Panc1 (cell line): ENCODE measurements around the gene LMOD1. TPM values are rescaled to one million over a fixed set of nuclear protein-coding genes. Genes with fewer than 3 reads are reported as not detected.

ENCODE experiments used
- ATAC-seq: fragments of 200-7000 bp; cut with Tn5 transposase; 2 replicates; pipeline ENCODE4 v1.9.1; 2020; ENCODE audit warnings: mild to moderate bottlenecking, moderate library complexity
- BruUV-seq: library from RNA; stranded (reverse); fragments of 400-500 nt; replicated peaks from 2 replicates; lab custom pipeline; 2021; lab: Mats Ljungman, UMichigan
- CTCF ChIA-PET: fragments of 300-600 bp; sonication (Branson Sonifier 250); formaldehyde crosslinking; loops from one replicate; lab custom pipeline; 2022; ENCODE audit warnings: antibody characterized with exemption; lab: Charles Lee
- POLR2A ChIA-PET: fragments of 300-600 bp; sonication (Branson Sonifier 250); formaldehyde crosslinking; loops from one replicate; lab custom pipeline; 2022; ENCODE audit warnings: antibody characterized with exemption; lab: Charles Lee
- DNase-seq: peaks from one replicate; pipeline ENCODE4 v3.0.0-alpha.2; 2010; ENCODE audit warnings: low read depth, low spot score
- H3K27ac ChIP-seq: 2 replicates; pipeline ENCODE4 v1.5.1; 2011; ENCODE audit warnings: mild to moderate bottlenecking, low read length, inconsistent platforms
- H3K27me3 ChIP-seq: fragments of 200-500 bp; sonication (Bioruptor generic); 2 replicates; pipeline ENCODE4 v1.6.0; 2014; ENCODE audit warnings: low read length, inconsistent platforms; ENCODE audit not compliant: control insufficient read depth, insufficient read depth
- H3K36me3 ChIP-seq: fragments of 200-500 bp; sonication (Bioruptor generic); 2 replicates; pipeline ENCODE4 v1.5.1; 2014; ENCODE audit warnings: inconsistent platforms, mild to moderate bottlenecking, low read length, moderate library complexity; ENCODE audit not compliant: control insufficient read depth, insufficient read depth
- H3K4me1 ChIP-seq: 2 replicates; pipeline ENCODE4 v1.5.1; 2011; ENCODE audit warnings: inconsistent platforms, mild to moderate bottlenecking, low read length, moderate library complexity; ENCODE audit not compliant: control insufficient read depth, insufficient read depth
- H3K4me3 ChIP-seq, 2 experiments: 2 replicates each; pipeline ENCODE4 v1.5.1; 2011 to 2012; ENCODE audit warnings: low read depth in 2 of 2, low read length in 2 of 2, mild to moderate bottlenecking in 2 of 2, inconsistent platforms in 1 of 2, moderate library complexity in 1 of 2
- H3K9me3 ChIP-seq: fragments of 200-500 bp; sonication (Bioruptor generic); 2 replicates; pipeline ENCODE4 v1.5.1; 2014; ENCODE audit warnings: low read depth, mild to moderate bottlenecking, inconsistent platforms, low read length, moderate library complexity; ENCODE audit not compliant: control insufficient read depth, insufficient read depth
- CTCF ChIP-seq: fragments of 450-650 bp; IDR thresholded peaks from 2 replicates; pipeline ENCODE4 v1.5.1; 2017; ENCODE audit warnings: mild to moderate bottlenecking
- POLR2AphosphoS5 ChIP-seq: IDR thresholded peaks from 2 replicates; pipeline ENCODE4 v1.6.1; 2012; ENCODE audit warnings: mild to moderate bottlenecking, low read depth, low read length, moderate library complexity
- REST ChIP-seq, 2 experiments: IDR thresholded peaks; 2 replicates each; pipeline ENCODE4 v1.6.1; 2011 to 2012; ENCODE audit warnings: low read depth in 2 of 2, control low read depth in 1 of 2, low read length in 1 of 2, mild to moderate bottlenecking in 1 of 2, moderate library complexity in 1 of 2; ENCODE audit not compliant: insufficient read depth in 1 of 2
- SIN3A ChIP-seq: IDR thresholded peaks from 2 replicates; pipeline ENCODE4 v1.6.1; 2012; ENCODE audit warnings: low read depth, mild to moderate bottlenecking, low read length, moderate library complexity, borderline replicate concordance; ENCODE audit not compliant: insufficient read depth
- TCF7L2 ChIP-seq: IDR thresholded peaks from 2 replicates; pipeline ENCODE4 v1.6.1; 2011; ENCODE audit warnings: mild to moderate bottlenecking, low read depth, low read length, inconsistent platforms
- in situ Hi-C: cut with HindIII; loops from 2 replicates; pipeline ENCODE4 v1.10.0; 2016; ENCODE audit warnings: low sequenced_read_pairs, low pct_unique_long_range_greater_than_20kb
- intact Hi-C: fragments of 100-400 bp; cut with micrococcal nuclease; formaldehyde crosslinking; loops from one replicate; pipeline ENCODE4 v1.10.0; 2022; ENCODE audit not compliant: unreplicated experiment
- total RNA-seq: library from RNA; stranded (reverse); gene quantifications from one replicate; pipeline ENCODE4 v1.2.1, GENCODE V29; 2021; ENCODE audit not compliant: unreplicated experiment

The LMOD1 gene
- total RNA-seq, 1 experiment from 2014 or later = 0.13 TPM

GRCh38 chr1:201937624-201938213 lies 8.6 kb downstream of the LMOD1 start:
- DNase-seq = no peak
- ChIA-PET POLR2A (interaction anchor here (0.7 kb wide), 1 partner anchor 13 kb away, joined by 4 read pairs; no protein-coding TSS in a partner anchor), CTCF (interaction anchor here (0.7 kb wide), 1 partner anchor 184 kb away, joined by 3 read pairs; no protein-coding TSS in a partner anchor)

GRCh38 chr1:201933840-201934430 lies 12.4 kb downstream of the LMOD1 start:
- Histone ChIP-seq H3K9me3 (no peaks in the 10 kb centered on the region), H3K4me3 (no peak overlapping the region), H3K27ac (no peak overlapping the region), H3K36me3 (no peaks in the 10 kb centered on the region), H3K27me3 (peaks cover 6% of the 10 kb centered on the region), H3K4me1 (no peaks in the 10 kb centered on the region)
- POLR2A ChIA-PET = interaction anchor here (0.6 kb wide), 1 partner anchor 24 kb away, joined by 5 read pairs; no protein-coding TSS in a partner anchor
- intact Hi-C loops = no loop called here
- in situ Hi-C loops = no loop called here
- BruUV-seq = no TSS peak
- CTCF ChIA-PET = no interaction called here
- ATAC-seq (no peak), DNase-seq (no peak)
- TF ChIP-seq POLR2AphosphoS5 (no peak), TCF7L2 (no peak), SIN3A (no peak), CTCF (no peak)

More at GRCh38 chr1:201937624-201938213, 8.6 kb downstream of the LMOD1 start:
- Histone ChIP-seq H3K4me3 (no peak overlapping the region), H3K9me3 (no peaks in the 10 kb centered on the region), H3K27ac (no peak overlapping the region), H3K36me3 (no peaks in the 10 kb centered on the region), H3K27me3 (peaks cover 2% of the 10 kb centered on the region; the same call in 1 of the 2 replicates), H3K4me1 (no peaks in the 10 kb centered on the region)
- ATAC-seq = no peak
- TF ChIP-seq SIN3A = no peak
- TF ChIP-seq POLR2AphosphoS5 = no peak
- TF ChIP-seq TCF7L2 = no peak
- TF ChIP-seq CTCF = no peak
- TF ChIP-seq REST (IDR thresholded peaks at IDR 0.05; ENCODE audit: insufficient read depth in 1 of 2, low read depth in 2 of 2, low read length in 1 of 2) = no peak
- intact Hi-C loops (no loop called here), in situ Hi-C loops (no loop called here)
- BruUV-seq = no TSS peak
